Caco-2 (cell line): ENCODE measurements around the gene NKAIN4. TPM values are rescaled to one million over a fixed set of nuclear protein-coding genes. Genes with fewer than 3 reads are reported as not detected.

Experiments
- BruUV-seq: library from RNA; stranded (reverse); fragments of 400-500 nt; replicated peaks from 2 replicates; lab custom pipeline; 2021; lab: Mats Ljungman, UMichigan
- CTCF ChIA-PET: fragments of 300-600 bp; sonication (Branson Sonifier 250); formaldehyde crosslinking; loops from one replicate; lab custom pipeline; 2022; ENCODE audit warnings: antibody characterized with exemption; lab: Charles Lee
- POLR2A ChIA-PET: fragments of 300-600 bp; sonication (Branson Sonifier 250); formaldehyde crosslinking; loops from one replicate; lab custom pipeline; 2022; ENCODE audit warnings: antibody characterized with exemption; lab: Charles Lee
- DNase-seq, 2 experiments: peaks; one replicate each; pipeline versions ENCODE4 v3.0.0 to v3.0.0-alpha.2; 2020 to 2022
- H3K27me3 ChIP-seq: replicated peaks from 2 replicates; pipeline ENCODE4 v1.6.0; 2011; ENCODE audit warnings: low read length; ENCODE audit not compliant: control insufficient read depth, insufficient read depth
- H3K36me3 ChIP-seq: 2 replicates; pipeline ENCODE4 v1.5.1; 2011; ENCODE audit warnings: low read length; ENCODE audit not compliant: control insufficient read depth, insufficient read depth
- H3K4me1 ChIP-seq: fragments of 250-450 bp; sonication (Bioruptor Pico); 2 replicates; pipeline ENCODE4 v1.5.1; 2020; ENCODE audit warnings: mild to moderate bottlenecking
- H3K4me3 ChIP-seq: 2 replicates; pipeline ENCODE4 v1.5.1; 2011; ENCODE audit warnings: low read depth, mild to moderate bottlenecking, control low read depth, low read length
- H3K9me3 ChIP-seq: fragments of 250-450 bp; sonication (Bioruptor Pico); 2 replicates; pipeline ENCODE4 v1.5.1; 2020; ENCODE audit warnings: mild to moderate bottlenecking, moderate library complexity
- H3K27ac Mint-ChIP-seq: one replicate; pipeline ENCODE4 v1.8.0; 2022; ENCODE audit warnings: mixed read lengths; ENCODE audit not compliant: unreplicated experiment
- H3K27me3 Mint-ChIP-seq: one replicate; pipeline ENCODE4 v1.8.0; 2022; ENCODE audit warnings: mixed read lengths; ENCODE audit not compliant: insufficient read depth, unreplicated experiment
- H3K36me3 Mint-ChIP-seq: one replicate; pipeline ENCODE4 v1.8.0; 2022; ENCODE audit warnings: mild to moderate bottlenecking, mixed read lengths; ENCODE audit not compliant: insufficient read depth, unreplicated experiment
- H3K4me1 Mint-ChIP-seq: one replicate; pipeline ENCODE4 v1.8.0; 2022; ENCODE audit warnings: low read depth, mixed read lengths; ENCODE audit not compliant: unreplicated experiment
- H3K4me3 Mint-ChIP-seq: one replicate; pipeline ENCODE4 v1.8.0; 2022; ENCODE audit warnings: mild to moderate bottlenecking, moderate library complexity, mixed read lengths; ENCODE audit not compliant: unreplicated experiment
- H3K9me3 Mint-ChIP-seq: one replicate; pipeline ENCODE4 v1.8.0; 2022; ENCODE audit warnings: mixed read lengths; ENCODE audit not compliant: unreplicated experiment
- CTCF ChIP-seq, 2 experiments: fragments of 200-600 bp in 1 of 2; IDR thresholded peaks; 1 replicate in 1 of 2; 2 replicates in 1 of 2; pipeline versions ENCODE4 v1.5.1 to v1.8.0; 2011 to 2022; ENCODE audit warnings: antibody characterized with exemption in 1 of 2, control low read depth in 1 of 2, inconsistent platforms in 1 of 2, low read depth in 1 of 2, low read length in 1 of 2, mild to moderate bottlenecking in 1 of 2, moderate library complexity in 1 of 2; ENCODE audit not compliant: insufficient read depth in 1 of 2, severe bottlenecking in 1 of 2, unreplicated experiment in 1 of 2
- intact Hi-C: fragments of 100-400 bp; cut with micrococcal nuclease; formaldehyde crosslinking; loops from one replicate; pipeline ENCODE4 v1.10.0; 2022; ENCODE audit not compliant: unreplicated experiment
- total RNA-seq: library from RNA; stranded (reverse); gene quantifications from 2 replicates; pipeline ENCODE4 v1.2.3, GENCODE V29; 2022

Gene NKAIN4
- total RNA-seq, 1 experiment from 2014 or later: 2.7 TPM

- no peak for TF ChIP-seq CTCF (IDR thresholded peaks at IDR 0.05; ENCODE audit: insufficient read depth in 1 of 2, low read depth in 1 of 2, low read length in 1 of 2, severe bottlenecking in 1 of 2, unreplicated experiment in 1 of 2)
- peaks cover 3% of the 10 kb centered on the region for H3K27me3 Mint-ChIP-seq
- peak overlapping the region; percentile 92 for H3K4me3 Mint-ChIP-seq
- DNase-seq: no peak
- peaks cover 36% of the 10 kb centered on the region for H3K4me1 Mint-ChIP-seq
- H3K36me3 Mint-ChIP-seq: peaks cover 30% of the 10 kb centered on the region
- BruUV-seq: no TSS peak
- Histone ChIP-seq H3K4me3 (no peak overlapping the region), H3K4me1 (peaks cover 36% of the 10 kb centered on the region), H3K27me3 (no peaks in the 10 kb centered on the region), H3K36me3 (peaks cover 4% of the 10 kb centered on the region), H3K9me3 (no peaks in the 10 kb centered on the region)
- CTCF ChIA-PET: interaction anchor here (2.3 kb wide), 1 partner anchor 17 kb away, joined by 7 read pairs; no protein-coding TSS in a partner anchor
- no peaks in the 10 kb centered on the region for H3K9me3 Mint-ChIP-seq
- no peak overlapping the region for H3K27ac Mint-ChIP-seq
- POLR2A ChIA-PET: no interaction called here
- intact Hi-C loops: no loop called here
Observed at GRCh38 chr20:63217706-63218105, 36.6 kb downstream of the NKAIN4 start.

- intact Hi-C loops: no loop called here
- TF ChIP-seq CTCF (IDR thresholded peaks at IDR 0.05; ENCODE audit: insufficient read depth in 1 of 2, low read depth in 1 of 2, low read length in 1 of 2, severe bottlenecking in 1 of 2, unreplicated experiment in 1 of 2): peak; percentile 23 to 27
- Histone ChIP-seq H3K4me1 (peaks cover 38% of the 10 kb centered on the region), H3K36me3 (peaks cover 10% of the 10 kb centered on the region), H3K27me3 (no peaks in the 10 kb centered on the region), H3K9me3 (no peaks in the 10 kb centered on the region), H3K4me3 (peak overlapping the region; percentile 94)
- peak overlapping the region; percentile 92 for H3K4me3 Mint-ChIP-seq
- peak overlapping the region; percentile 86 for H3K27ac Mint-ChIP-seq
- no TSS peak for BruUV-seq
- ChIA-PET CTCF (interaction anchor here (1.3 to 2.3 kb wide), 2 partner anchors 18 to 63 kb away, joined by 3 to 7 read pairs; no protein-coding TSS in a partner anchor), POLR2A (no interaction called here)
- no peaks in the 10 kb centered on the region for H3K9me3 Mint-ChIP-seq
- H3K4me1 Mint-ChIP-seq: peaks cover 37% of the 10 kb centered on the region
- H3K36me3 Mint-ChIP-seq: peaks cover 38% of the 10 kb centered on the region
- peak in 1 of 2 experiments; percentile 63 for DNase-seq
- peaks cover 3% of the 10 kb centered on the region for H3K27me3 Mint-ChIP-seq
Observed at GRCh38 chr20:63216849-63217471, 37.3 kb downstream of the NKAIN4 start.

GRCh38 chr20:63216041-63216848, 38.0 kb downstream of the NKAIN4 start, which contains the start of gene YTHDF1:
YTHDF1 (minus strand) TSS chr20:63216131; CDS start chr20:63215892, 239 bp downstream.
- Histone ChIP-seq H3K9me3 (no peaks in the 10 kb centered on the region), H3K4me1 (peaks cover 40% of the 10 kb centered on the region), H3K4me3 (peak within 1 kb of the TSS; percentile 94), H3K27me3 (no peaks in the 10 kb centered on the region), H3K36me3 (peaks cover 10% of the 10 kb centered on the region)
- H3K27ac Mint-ChIP-seq: peak within 1 kb of the TSS; percentile 86
- ChIA-PET CTCF (interaction anchor here (1.3 to 2.3 kb wide), 3 partner anchors 18 to 64 kb away, joined by 3 to 9 read pairs (median 7); no protein-coding TSS in a partner anchor), POLR2A (no interaction called here)
- DNase-seq: peak; percentile 100
- no peak for TF ChIP-seq CTCF (IDR thresholded peaks at IDR 0.05; ENCODE audit: insufficient read depth in 1 of 2, low read depth in 1 of 2, low read length in 1 of 2, severe bottlenecking in 1 of 2, unreplicated experiment in 1 of 2)
- BruUV-seq: TSS peak; percentile 63
- peaks cover 45% of the 10 kb centered on the region for H3K36me3 Mint-ChIP-seq
- intact Hi-C loops: no loop called here
- no peaks in the 10 kb centered on the region for H3K9me3 Mint-ChIP-seq
- H3K4me1 Mint-ChIP-seq: peaks cover 41% of the 10 kb centered on the region
- peak within 1 kb of the TSS; percentile 92 for H3K4me3 Mint-ChIP-seq
- peaks cover 3% of the 10 kb centered on the region for H3K27me3 Mint-ChIP-seq
